GM18951 (cell line): ENCODE results near the gene COA6.
"Not testable (repeated sequence)": the region's sequence is repeated elsewhere in the genome, so short reads cannot be mapped to it uniquely, and the experiment has no call there.

Experiments used
- POLR2A ChIP-seq: IDR thresholded peaks from 4 replicates; pipeline ENCODE4 v1.6.1; 2011; ENCODE audit warnings: mild to moderate bottlenecking; ENCODE audit not compliant: insufficient read length, insufficient read depth; ENCODE audit errors: extremely low read depth
- in situ Hi-C: fragments of 300-500 bp; cut with MboI; formaldehyde crosslinking; loops from one replicate; pipeline ENCODE4 v1.12.0; 2022; ENCODE audit warnings: low sequenced_read_pairs, mixed read lengths, inconsistent platforms; ENCODE audit not compliant: unreplicated experiment

Gene COA6

DNA sequence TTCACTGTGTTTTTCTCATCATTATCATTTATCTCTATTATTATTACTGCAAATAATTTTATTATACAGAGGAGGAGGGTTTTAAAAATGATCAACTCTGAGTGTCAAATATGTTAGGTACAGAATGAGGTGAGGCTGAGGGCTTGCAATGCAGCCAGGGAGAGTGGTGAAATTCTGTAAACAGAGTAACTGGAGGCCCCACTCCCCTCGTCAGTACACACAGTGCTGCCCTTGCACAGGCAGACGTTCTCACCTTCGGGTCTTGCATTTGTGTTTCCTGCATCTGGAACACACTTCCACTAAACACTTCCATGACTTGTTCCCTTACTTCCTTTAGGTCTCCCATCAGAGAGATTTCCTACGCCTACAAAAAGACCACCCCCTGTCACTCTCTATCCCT is 24.3 kb upstream of the COA6 start:
- in situ Hi-C loops = no loop called here
- no peak for TF ChIP-seq POLR2A

GRCh38 chr1:234355782-234356510 is 17.3 kb upstream of the COA6 start:
- in situ Hi-C loops = no loop called here

GRCh38 chr1:234356615-234357269 is 16.5 kb upstream of the COA6 start:
- in situ Hi-C loops = not testable (repeated sequence)
- TF ChIP-seq POLR2A = peak; percentile 56

More at GRCh38 chr1:234355782-234356510, 17.3 kb upstream of the COA6 start:
- no peak for TF ChIP-seq POLR2A

DNA sequence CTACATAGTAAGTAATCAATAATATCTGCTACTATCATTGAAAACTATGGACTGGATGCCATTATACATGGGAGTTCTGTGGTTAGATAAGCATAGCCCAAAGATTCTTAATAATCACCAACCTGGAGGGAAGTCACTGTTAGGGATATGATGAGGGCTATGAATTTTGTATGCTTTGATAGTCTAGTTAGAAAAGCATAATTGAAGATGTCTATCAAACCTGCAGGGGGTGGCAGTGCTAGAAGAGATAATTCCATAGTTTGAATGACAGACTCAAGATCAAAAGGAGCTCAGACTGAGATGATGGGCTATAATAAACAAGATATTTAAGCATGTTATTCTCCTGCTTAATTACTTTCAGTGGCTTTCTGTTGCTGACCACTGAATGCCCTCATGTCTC is 15.4 kb upstream of the COA6 start:
- in situ Hi-C loops = no loop called here
- no peak for TF ChIP-seq POLR2A

- in situ Hi-C loops = no loop called here
- no peak for TF ChIP-seq POLR2A
Observed at GRCh38 chr1:234361102-234361603, 12.1 kb upstream of the COA6 start.

DNA sequence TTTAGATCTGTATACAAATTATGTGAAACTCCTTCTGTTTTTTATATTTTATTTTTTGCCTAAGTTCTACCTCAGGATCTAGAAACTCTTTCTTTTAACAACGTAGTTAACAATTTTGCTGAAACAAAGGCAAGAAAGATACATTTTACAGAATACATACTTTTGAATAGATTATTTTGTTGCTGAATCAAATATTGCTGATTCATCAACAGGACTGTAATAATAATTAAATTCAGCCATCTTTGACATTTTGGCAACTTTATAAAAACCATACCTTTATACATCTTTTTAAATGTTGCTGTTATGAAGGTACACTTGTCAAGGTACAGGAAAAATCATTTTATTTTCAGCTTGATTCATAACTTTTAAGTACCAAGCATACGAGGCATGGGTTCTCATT is 10.7 kb upstream of the COA6 start:
- in situ Hi-C loops = no loop called here
- no peak for TF ChIP-seq POLR2A

- in situ Hi-C loops = no loop called here
- no peak for TF ChIP-seq POLR2A
Observed at GRCh38 chr1:234368320-234369032, 4.8 kb upstream of the COA6 start.

DNA sequence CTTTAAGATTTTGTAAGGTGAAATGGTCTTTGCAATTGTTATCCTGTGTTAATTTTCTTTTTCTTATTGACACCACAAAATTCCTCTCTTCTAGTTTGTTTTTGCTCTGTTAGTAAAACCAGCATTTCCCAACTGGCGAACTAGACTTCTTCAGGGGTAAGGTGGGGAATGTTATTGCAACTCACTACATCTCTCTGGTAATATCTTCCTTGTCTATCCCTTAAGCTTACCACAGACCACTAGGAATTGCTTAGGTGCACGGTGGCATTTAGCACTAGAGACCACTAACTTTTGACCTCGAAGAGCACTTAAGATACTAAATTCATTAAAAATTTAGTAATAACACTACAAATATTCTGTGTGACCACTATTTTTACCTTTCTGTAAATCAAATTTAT is 4.2 kb upstream of the COA6 start:
- in situ Hi-C loops = no loop called here
- no peak for TF ChIP-seq POLR2A

DNA sequence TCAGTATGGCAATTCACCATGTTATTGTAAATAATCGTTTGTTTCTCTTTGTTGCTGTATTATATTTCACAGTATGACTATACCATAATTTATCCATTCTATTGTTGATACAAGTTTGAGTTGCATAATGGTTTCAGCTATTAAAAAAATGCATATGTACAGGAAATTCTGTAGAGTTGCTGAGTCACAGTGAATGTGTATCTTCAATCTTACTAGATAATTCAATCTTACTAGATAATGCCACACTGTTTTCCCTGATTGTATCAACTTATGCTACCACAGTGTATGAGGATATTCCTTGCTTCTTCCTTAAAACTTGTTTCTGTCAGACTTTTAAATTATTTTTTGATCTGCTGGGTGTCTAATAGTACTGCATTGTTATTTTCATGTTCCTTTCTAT is 3.5 kb upstream of the COA6 start:
- in situ Hi-C loops = no loop called here
- TF ChIP-seq POLR2A = no peak

DNA sequence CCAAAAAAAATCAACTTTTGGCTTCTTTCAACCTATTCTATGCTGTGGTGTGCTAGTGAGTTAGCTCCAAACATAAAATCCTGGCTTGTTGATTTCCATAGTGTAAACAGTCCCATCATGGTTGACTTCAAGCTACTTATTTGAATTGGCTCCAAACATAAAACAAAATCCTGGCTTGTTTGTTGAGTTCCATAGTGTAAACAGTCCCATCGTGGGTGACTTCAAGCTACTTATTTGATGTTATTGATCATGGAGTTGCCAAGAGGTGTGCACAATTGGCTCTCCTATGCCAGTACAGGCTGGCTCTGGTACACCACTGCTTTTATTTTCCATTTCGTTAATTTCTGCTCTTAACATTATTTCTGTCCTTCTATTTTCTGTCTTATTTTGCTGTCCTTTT is 1.8 kb upstream of the COA6 start:
- in situ Hi-C loops = no loop called here
- TF ChIP-seq POLR2A = no peak

GRCh38 chr1:234372011-234372757 is 1.1 kb upstream of the COA6 start:
- TF ChIP-seq POLR2A = no peak
- in situ Hi-C loops = no loop called here

- in situ Hi-C loops = no loop called here
- TF ChIP-seq POLR2A = no peak
Observed at GRCh38 chr1:234373959-234374254, 651 bp downstream of the COA6 start.

DNA sequence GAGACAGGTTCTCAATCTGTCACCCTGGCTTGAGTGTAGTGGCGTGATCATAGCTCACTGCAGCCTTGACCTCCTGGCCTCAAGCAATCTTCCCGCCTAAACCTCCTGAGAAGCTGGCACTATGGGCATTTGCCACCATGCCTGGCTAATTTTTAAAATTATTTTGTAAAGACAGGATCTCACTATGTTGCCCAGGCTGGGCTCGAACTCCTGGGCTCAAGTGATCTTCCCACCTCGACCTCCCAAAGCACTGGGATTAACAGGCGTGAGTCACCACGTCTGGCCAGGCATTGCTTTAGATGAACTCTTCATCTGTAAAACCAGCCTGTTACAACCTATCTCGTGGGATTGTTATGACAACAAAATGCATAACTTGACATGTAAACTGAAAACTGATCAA is 2.4 kb downstream of the COA6 start:
- TF ChIP-seq POLR2A = no peak
- in situ Hi-C loops = no loop called here

DNA sequence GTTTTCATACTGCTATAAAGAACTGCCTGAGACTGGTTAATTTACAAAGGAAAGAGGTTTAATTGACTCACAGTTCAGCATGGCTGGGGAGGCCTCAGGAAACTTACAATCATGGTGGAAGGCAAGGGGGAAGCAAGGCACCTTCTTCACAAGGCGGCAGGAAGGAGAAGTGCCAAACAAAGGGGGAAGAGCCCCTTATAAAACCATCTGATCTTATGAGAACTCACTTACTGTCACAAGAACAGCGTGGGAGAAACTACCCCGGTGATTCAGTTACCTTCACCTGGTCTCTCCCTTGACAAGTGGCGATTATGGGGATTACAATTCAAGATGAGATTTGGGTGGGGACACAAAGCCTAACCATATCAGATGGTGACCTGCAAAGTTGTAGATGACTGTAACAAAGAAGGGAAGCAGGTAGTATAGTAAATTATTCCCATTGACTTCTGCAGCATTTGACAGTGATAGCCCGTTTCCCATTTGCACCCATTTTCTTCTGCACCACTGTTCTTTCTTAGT is 6.4 kb downstream of the COA6 start:
- in situ Hi-C loops = loop anchor here (10.0 kb wide), 1 partner anchor 95 kb away; the partner anchor contains the start of gene TARBP1
